IMR-90 (cell line): ENCODE results near the gene IFTAP. TPM values are rescaled to one million over a fixed set of nuclear protein-coding genes. Genes with fewer than 3 reads are reported as not detected.

Experiments used
- ATAC-seq: fragments of 200-7000 bp; cut with Tn5 transposase; 2 replicates; pipeline ENCODE4 v1.9.1; 2020; ENCODE audit warnings: low read depth, mild to moderate bottlenecking, moderate library complexity
- BruUV-seq: library from RNA; stranded (reverse); fragments of 400-500 nt; replicated peaks from 2 replicates; lab custom pipeline; 2021; lab: Mats Ljungman, UMichigan
- CTCF ChIA-PET: fragments of 300-600 bp; formaldehyde crosslinking; extraction: SDS; loops from one replicate; lab custom pipeline; 2021; ENCODE audit warnings: antibody characterized with exemption; lab: Yijun Ruan, JAX
- POLR2A ChIA-PET: fragments of 300-600 bp; sonication (Branson Sonifier 250); formaldehyde crosslinking; loops from one replicate; lab custom pipeline; 2022; ENCODE audit warnings: antibody characterized with exemption; ENCODE audit not compliant: unreplicated experiment; lab: Charles Lee
- DNase-seq: peaks from one replicate; pipeline ENCODE4 v3.0.0; 2013
- H2AFZ ChIP-seq: replicated peaks from 2 replicates; pipeline ENCODE3; 2013; ENCODE audit warnings: low read length, mild to moderate bottlenecking; ENCODE audit not compliant: poor library complexity
- H2AK5ac ChIP-seq: 2 replicates; pipeline ENCODE4 v1.6.1; 2013; ENCODE audit warnings: low read depth, low read length, inconsistent platforms
- H2AK9ac ChIP-seq: replicated peaks from 2 replicates; pipeline ENCODE3; 2013; ENCODE audit warnings: mild to moderate bottlenecking, low read depth, low read length, moderate library complexity; ENCODE audit not compliant: poor library complexity
- H2BK120ac ChIP-seq: 2 replicates; pipeline ENCODE4 v1.6.1; 2013; ENCODE audit warnings: low read depth, low read length, inconsistent platforms
- H2BK15ac ChIP-seq: 3 replicates; pipeline ENCODE4 v1.6.1; 2013; ENCODE audit warnings: low read depth, low read length, inconsistent platforms
- H2BK20ac ChIP-seq: 2 replicates; pipeline ENCODE4 v1.6.1; 2013; ENCODE audit warnings: low read depth, mild to moderate bottlenecking, inconsistent platforms, low read length, moderate library complexity
- H2BK5ac ChIP-seq: 2 replicates; pipeline ENCODE4 v1.6.1; 2013; ENCODE audit warnings: mild to moderate bottlenecking, low read depth, low read length, inconsistent platforms; ENCODE audit not compliant: poor library complexity, severe bottlenecking
- H3K14ac ChIP-seq: replicated peaks from 2 replicates; pipeline ENCODE4 v1.6.1; 2013; ENCODE audit warnings: low read depth, low read length, inconsistent platforms
- H3K18ac ChIP-seq: 2 replicates; pipeline ENCODE4 v1.6.1; 2013; ENCODE audit warnings: low read depth, low read length, control low read depth
- H3K23ac ChIP-seq: 2 replicates; pipeline ENCODE4 v1.6.1; 2013; ENCODE audit warnings: low read depth, low read length, inconsistent platforms
- H3K27ac ChIP-seq: 2 replicates; pipeline ENCODE4 v1.5.1; 2013; ENCODE audit warnings: mild to moderate bottlenecking, control low read depth, low read length; ENCODE audit not compliant: insufficient read depth
- H3K27me3 ChIP-seq: 2 replicates; pipeline ENCODE4 v1.6.1; 2013; ENCODE audit warnings: low read length; ENCODE audit not compliant: control insufficient read depth, insufficient read depth
- H3K36me3 ChIP-seq: 2 replicates; pipeline ENCODE4 v1.6.1; 2013; ENCODE audit warnings: low read length, mixed read lengths; ENCODE audit not compliant: control insufficient read depth, insufficient read depth
- H3K4ac ChIP-seq: 2 replicates; pipeline ENCODE4 v1.6.1; 2013; ENCODE audit warnings: low read depth, low read length, inconsistent platforms
- H3K4me1 ChIP-seq: 2 replicates; pipeline ENCODE4 v1.6.1; 2013; ENCODE audit warnings: low read length, mixed read lengths; ENCODE audit not compliant: control insufficient read depth, insufficient read depth
- H3K4me2 ChIP-seq: 2 replicates; pipeline ENCODE4 v1.6.1; 2013; ENCODE audit warnings: low read depth, mild to moderate bottlenecking, control low read depth, low read length, moderate library complexity
- H3K4me3 ChIP-seq: 2 replicates; pipeline ENCODE4 v1.5.1; 2013; ENCODE audit warnings: low read depth, mild to moderate bottlenecking, control low read depth, low read length, moderate library complexity; ENCODE audit not compliant: insufficient read depth
- H3K56ac ChIP-seq: 2 replicates; pipeline ENCODE4 v1.6.1; 2013; ENCODE audit warnings: low read length, inconsistent platforms; ENCODE audit not compliant: insufficient read depth; ENCODE audit errors: extremely low read depth
- H3K79me1 ChIP-seq, 2 experiments: 2 replicates each; pipeline ENCODE4 v1.6.1; 2013; ENCODE audit warnings: low read length in 2 of 2, inconsistent platforms in 1 of 2, low read depth in 1 of 2
- H3K9ac ChIP-seq: 2 replicates; pipeline ENCODE4 v1.6.1; 2013; ENCODE audit warnings: low read depth, low read length, control low read depth
- H3K9me1 ChIP-seq: 2 replicates; pipeline ENCODE4 v1.6.1; 2013; ENCODE audit warnings: low read length, inconsistent platforms; ENCODE audit not compliant: insufficient read depth
- H3K9me3 ChIP-seq: 2 replicates; pipeline ENCODE4 v1.6.1; 2013; ENCODE audit warnings: low read length; ENCODE audit not compliant: control insufficient read depth, insufficient read depth
- H4K20me1 ChIP-seq: 2 replicates; pipeline ENCODE4 v1.6.1; 2013; ENCODE audit warnings: low read length, inconsistent platforms; ENCODE audit not compliant: insufficient read depth
- H4K5ac ChIP-seq: 2 replicates; pipeline ENCODE4 v1.6.1; 2013; ENCODE audit warnings: mild to moderate bottlenecking, low read depth, low read length, control low read depth
- H4K8ac ChIP-seq, 2 experiments: 2 replicates each; pipeline ENCODE4 v1.6.1; 2013; ENCODE audit warnings: low read depth in 2 of 2, low read length in 2 of 2, control low read depth in 1 of 2, inconsistent platforms in 1 of 2
- H4K91ac ChIP-seq: 2 replicates; pipeline ENCODE4 v1.6.1; 2013; ENCODE audit warnings: low read depth, low read length, inconsistent platforms; ENCODE audit not compliant: insufficient read depth
- BHLHE40 ChIP-seq: fragments of 150-350 bp; IDR thresholded peaks from 2 replicates; pipeline ENCODE4 v1.6.1; 2016; ENCODE audit warnings: mild to moderate bottlenecking, low read depth, low read length
- CHD1 ChIP-seq: IDR thresholded peaks from 2 replicates; pipeline ENCODE4 v1.6.1; 2012; ENCODE audit warnings: low read depth, low read length, improper control_type of control experiment
- MAFK ChIP-seq: IDR thresholded peaks from 2 replicates; pipeline ENCODE4 v1.6.1; 2012; ENCODE audit warnings: low read depth, low read length, improper control_type of control experiment
- NFE2L2 ChIP-seq: fragments of 150-350 bp; IDR thresholded peaks from 2 replicates; pipeline ENCODE4 v1.6.1; 2016; ENCODE audit warnings: low read depth, mild to moderate bottlenecking, low read length
- POLR2A ChIP-seq: IDR thresholded peaks from 2 replicates; pipeline ENCODE4 v1.6.1; 2012; ENCODE audit warnings: mild to moderate bottlenecking, low read depth, low read length
- RAD21 ChIP-seq: IDR thresholded peaks from 2 replicates; pipeline ENCODE4 v1.6.1; 2012; ENCODE audit warnings: low read length, improper control_type of control experiment
- RCOR1 ChIP-seq: IDR thresholded peaks from 2 replicates; pipeline ENCODE4 v1.6.1; 2012; ENCODE audit warnings: mild to moderate bottlenecking, low read length, improper control_type of control experiment; ENCODE audit not compliant: insufficient replicate concordance
- SMC3 ChIP-seq: fragments of 150-350 bp; IDR thresholded peaks from 2 replicates; pipeline ENCODE4 v1.6.1; 2016; ENCODE audit warnings: low read depth, mild to moderate bottlenecking, antibody characterized with exemption, low read length, moderate library complexity
- WGBS, 2 experiments: methylation state at CpG; one replicate each; pipeline versions ENCODE4 v1.1.5 to v1.1.7; 2013; ENCODE audit warnings: missing lambda C conversion rate in 2 of 2; ENCODE audit not compliant: insufficient read length in 1 of 2; ENCODE audit errors: extremely low coverage in 2 of 2; 5-methylcytosine and 5-hydroxymethylcytosine counted together
- dilution Hi-C: fragments of 300-500 bp; cut with HindIII; formaldehyde crosslinking; loops from one replicate; pipeline ENCODE4 v1.14.3; 2018; ENCODE audit warnings: low sequenced_read_pairs; ENCODE audit not compliant: unreplicated experiment
- in situ Hi-C: fragments of 300-500 bp; cut with MboI; formaldehyde crosslinking; loops from 3 replicates; pipeline ENCODE4 v1.14.3; 2019; ENCODE audit warnings: low sequenced_read_pairs, inconsistent platforms, mixed read lengths
- intact Hi-C: fragments of 100-400 bp; cut with micrococcal nuclease; formaldehyde crosslinking; loops from 2 replicates; pipeline ENCODE4 v1.10.0; 2022
- polyA plus RNA-seq, 3 experiments: library from polyadenylated mRNA; depleted of rRNA; stranded (reverse); fragments of >200 nt; gene quantifications; 2 replicates each; pipeline ENCODE4 v1.2.3, GENCODE V29; 2012; ENCODE audit warnings: low replicate concordance in 1 of 3
- total RNA-seq: library from RNA; depleted of rRNA; stranded (reverse); fragments of >200 nt; gene quantifications from 2 replicates; pipeline ENCODE4 v1.2.3, GENCODE V29; 2012
- TF ChIP-seq, protein P1 (sequence below): fragments of 150-350 bp; IDR thresholded peaks from 2 replicates; pipeline ENCODE4 v1.6.1; 2016; ENCODE audit warnings: low read depth, mild to moderate bottlenecking, low read length, moderate library complexity, borderline replicate concordance

The IFTAP gene
- total and polyA plus RNA-seq, 2 of the 4 experiments (the other 2 are of a cell fraction), result 15.8 to 28.5 TPM

DNA sequence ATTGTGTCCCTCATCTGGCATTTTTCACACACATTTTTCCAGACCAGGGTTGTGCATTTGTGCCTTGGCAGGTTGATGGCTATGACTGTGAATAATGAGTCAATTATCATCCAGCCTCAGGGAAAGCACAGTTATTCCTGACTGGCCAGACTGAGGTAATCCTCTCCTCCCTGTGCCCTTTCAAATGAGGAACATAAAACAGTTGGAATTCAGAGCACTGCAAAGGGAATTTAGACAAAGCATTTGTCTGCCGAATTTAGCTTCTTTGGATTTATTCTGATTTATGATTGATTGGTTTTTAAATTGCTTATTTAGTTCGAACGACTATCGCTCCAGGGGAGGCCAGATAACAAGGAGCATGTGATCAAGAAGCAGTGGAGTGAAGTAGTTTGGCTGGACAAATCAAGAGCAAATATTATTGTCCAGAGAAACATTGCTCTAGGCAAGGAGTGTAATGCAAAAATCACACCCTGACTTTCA lies 34.5 kb downstream of the IFTAP start:
- no peak for ATAC-seq
- no peak overlapping the region for H2AK9ac ChIP-seq
- no peak overlapping the region for H3K4ac ChIP-seq
- CTCF ChIA-PET, result no interaction called here
- no CpG with 5 or more reads among the region's 4 CpGs for WGBS, 2 experiments
- H3K79me1 ChIP-seq, result no peaks in the 10 kb centered on the region
- no peak overlapping the region for H3K4me3 ChIP-seq
- H3K14ac ChIP-seq, result no peak overlapping the region
- no peaks in the 10 kb centered on the region for H4K20me1 ChIP-seq
- no peaks in the 10 kb centered on the region for H3K9me1 ChIP-seq
- POLR2A ChIA-PET, result no interaction called here
- H3K9ac ChIP-seq, result no peak overlapping the region
- no peak overlapping the region for H4K91ac ChIP-seq
- H2AK5ac ChIP-seq, result no peak overlapping the region
- no peaks in the 10 kb centered on the region for H3K9me3 ChIP-seq
- H3K27me3 ChIP-seq, result no peaks in the 10 kb centered on the region
- no peak for DNase-seq
- H4K8ac ChIP-seq, result no peak overlapping the region
- no peaks in the 10 kb centered on the region for H3K36me3 ChIP-seq
- H2BK120ac ChIP-seq, result no peak overlapping the region
- H2AFZ ChIP-seq, result no peak overlapping the region
- TF ChIP-seq RAD21 (no peak), MAFK (no peak), SMC3 (no peak), NFE2L2 (no peak), POLR2A (no peak), CHD1 (no peak), RCOR1 (no peak), BHLHE40 (no peak)
- TF ChIP-seq, protein P1, sequence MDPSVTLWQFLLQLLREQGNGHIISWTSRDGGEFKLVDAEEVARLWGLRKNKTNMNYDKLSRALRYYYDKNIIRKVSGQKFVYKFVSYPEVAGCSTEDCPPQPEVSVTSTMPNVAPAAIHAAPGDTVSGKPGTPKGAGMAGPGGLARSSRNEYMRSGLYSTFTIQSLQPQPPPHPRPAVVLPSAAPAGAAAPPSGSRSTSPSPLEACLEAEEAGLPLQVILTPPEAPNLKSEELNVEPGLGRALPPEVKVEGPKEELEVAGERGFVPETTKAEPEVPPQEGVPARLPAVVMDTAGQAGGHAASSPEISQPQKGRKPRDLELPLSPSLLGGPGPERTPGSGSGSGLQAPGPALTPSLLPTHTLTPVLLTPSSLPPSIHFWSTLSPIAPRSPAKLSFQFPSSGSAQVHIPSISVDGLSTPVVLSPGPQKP, result no peak
- H2BK5ac ChIP-seq, result no peak overlapping the region
- dilution Hi-C loops, result no loop called here
- no peak overlapping the region for H3K18ac ChIP-seq
- intact Hi-C loops, result no loop called here
- no peak overlapping the region for H2BK15ac ChIP-seq
- no peaks in the 10 kb centered on the region for H3K4me1 ChIP-seq
- in situ Hi-C loops, result no loop called here
- no peak overlapping the region for H3K56ac ChIP-seq
- no peak overlapping the region for H4K5ac ChIP-seq
- no TSS peak for BruUV-seq
- H3K27ac ChIP-seq, result no peak overlapping the region
- H3K23ac ChIP-seq, result no peak overlapping the region
- H3K4me2 ChIP-seq, result no peak overlapping the region
- no peak overlapping the region for H2BK20ac ChIP-seq
